B cell (primary cell): ENCODE results near the gene DNAJC11. TPM values are rescaled to one million over a fixed set of nuclear protein-coding genes. Genes with fewer than 3 reads are reported as not detected.
"Not testable (repeated sequence)": the region's sequence is repeated elsewhere in the genome, so short reads cannot be mapped to it uniquely, and the experiment has no call there.

Experiments used
- ATAC-seq: fragments of 200-7000 bp; cut with Tn5 transposase; one replicate; pipeline ENCODE4 v1.10.0; 2021; ENCODE audit warnings: low read depth, mild to moderate bottlenecking, moderate number of reproducible peaks, moderate library complexity
- CTCF ChIA-PET: fragments of 350-600 bp; sonication (Branson Sonifier 250); formaldehyde crosslinking; loops from one replicate; lab custom pipeline; 2021; ENCODE audit warnings: antibody characterized with exemption, inconsistent platforms; lab: Charles Lee
- POLR2A ChIA-PET: fragments of 350-600 bp; sonication (Branson Sonifier 250); formaldehyde crosslinking; loops from one replicate; lab custom pipeline; 2021; ENCODE audit warnings: antibody characterized with exemption; lab: Charles Lee
- DNase-seq: peaks from one replicate; pipeline ENCODE4 v3.0.0; 2013
- H2AFZ ChIP-seq: 2 replicates; pipeline ENCODE4 v1.6.1; 2012; ENCODE audit warnings: mild to moderate bottlenecking, low read depth, low read length; ENCODE audit not compliant: insufficient read depth, poor library complexity, severe bottlenecking
- H3K27ac ChIP-seq, 2 donors: 1 replicate in 1 of 2; 2 replicates in 1 of 2; pipeline ENCODE4 v1.5.1; 2012 to 2013; ENCODE audit warnings: low read length in 2 of 2, mild to moderate bottlenecking in 2 of 2, moderate library complexity in 1 of 2
- H3K27me3 ChIP-seq, 4 experiments: fragments of 200-600 bp in 1 of 4; sonication (generic) in 1 of 4; replicated peaks in 1 of 4; 1 replicate in 2 of 4; 2 replicates in 2 of 4; pipeline versions ENCODE4 v1.6.1 to v1.7.0; 2013 to 2016; ENCODE audit warnings: low read length in 3 of 4, mild to moderate bottlenecking in 2 of 4, mixed read lengths in 1 of 4, moderate library complexity in 1 of 4; ENCODE audit not compliant: insufficient read depth in 4 of 4, control insufficient read depth in 3 of 4; ENCODE audit errors: control extremely low read depth in 1 of 4
- H3K36me3 ChIP-seq, 2 experiments: replicated peaks in 1 of 2; 1 replicate in 1 of 2; 2 replicates in 1 of 2; pipeline versions ENCODE4 v1.6.1 to v1.7.1; 2013; ENCODE audit warnings: low read length in 1 of 2; ENCODE audit not compliant: insufficient read depth in 2 of 2, control insufficient read depth in 1 of 2; ENCODE audit errors: control extremely low read depth in 1 of 2, extremely low read depth in 1 of 2
- H3K4me1 ChIP-seq, 2 donors: fragments of 200-600 bp in 1 of 2; sonication (generic) in 1 of 2; 1 replicate in 1 of 2; 2 replicates in 1 of 2; pipeline versions ENCODE4 v1.5.1 to v1.6.1; 2013 to 2017; ENCODE audit warnings: low read length in 2 of 2; ENCODE audit not compliant: control insufficient read depth in 2 of 2, insufficient read depth in 2 of 2
- H3K4me2 ChIP-seq: replicated peaks from 2 replicates; pipeline ENCODE3; 2012; ENCODE audit warnings: mild to moderate bottlenecking, low read depth, low read length; ENCODE audit not compliant: poor library complexity, severe bottlenecking
- H3K4me3 ChIP-seq, 5 experiments: fragments of 200-600 bp in 1 of 5; sonication (generic) in 1 of 5; 1 replicate in 3 of 5; 2 replicates in 2 of 5; pipeline versions ENCODE4 v1.5.1 to v1.7.0; 2011 to 2016; ENCODE audit warnings: low read length in 4 of 5, mild to moderate bottlenecking in 4 of 5, low read depth in 2 of 5, control low read depth in 1 of 5, moderate library complexity in 1 of 5; ENCODE audit not compliant: insufficient read depth in 1 of 5; ENCODE audit errors: control extremely low read depth in 1 of 5, extremely low read depth in 1 of 5
- H3K79me2 ChIP-seq: fragments of 200-600 bp; sonication (generic); one replicate; pipeline ENCODE4 v1.6.0; 2016; ENCODE audit warnings: low read length; ENCODE audit not compliant: control insufficient read depth, insufficient read depth
- H3K9ac ChIP-seq: fragments of 200-600 bp; sonication (generic); 2 replicates; pipeline ENCODE4 v1.6.1; 2017; ENCODE audit warnings: mild to moderate bottlenecking, low read length, moderate library complexity
- H3K9me3 ChIP-seq, 3 donors: one replicate each; pipeline versions ENCODE4 v1.6.1 to v1.7.1; 2013; ENCODE audit warnings: low read length in 2 of 3; ENCODE audit not compliant: control insufficient read depth in 2 of 3, insufficient read depth in 1 of 3; ENCODE audit errors: control extremely low read depth in 1 of 3
- H4K20me1 ChIP-seq: 2 replicates; pipeline ENCODE4 v1.6.0; 2012; ENCODE audit warnings: mild to moderate bottlenecking, low read length; ENCODE audit not compliant: insufficient read depth, control insufficient read depth, poor library complexity, severe bottlenecking
- H3K27ac Mint-ChIP-seq: one replicate; pipeline ENCODE4 v1.8.0; 2021; ENCODE audit warnings: mixed read lengths
- H3K27me3 Mint-ChIP-seq: one replicate; pipeline ENCODE4 v1.8.0; 2021; ENCODE audit warnings: mixed read lengths
- H3K4me1 Mint-ChIP-seq: one replicate; pipeline ENCODE4 v1.8.0; 2021; ENCODE audit warnings: mixed read lengths
- H3K4me3 Mint-ChIP-seq: one replicate; pipeline ENCODE4 v1.8.0; 2021; ENCODE audit warnings: mixed read lengths
- H3K9me3 Mint-ChIP-seq: one replicate; pipeline ENCODE4 v1.8.0; 2022; ENCODE audit warnings: mixed read lengths; ENCODE audit not compliant: insufficient read depth
- EZH2 ChIP-seq: IDR thresholded peaks from 2 replicates; pipeline ENCODE4 v1.6.1; 2012; ENCODE audit warnings: borderline replicate concordance, low read depth, mild to moderate bottlenecking, moderate library complexity, low read length; ENCODE audit not compliant: insufficient read depth, poor library complexity, severe bottlenecking
- WGBS: methylation state at CpG from one replicate; pipeline ENCODE4 v1.1.5; 2013; ENCODE audit warnings: missing lambda C conversion rate; ENCODE audit not compliant: insufficient coverage; 5-methylcytosine and 5-hydroxymethylcytosine counted together
- intact Hi-C: fragments of 100-400 bp; cut with micrococcal nuclease; formaldehyde crosslinking; loops from one replicate; pipeline ENCODE4 v1.10.0; 2022
- polyA plus RNA-seq: library from polyadenylated mRNA; depleted of rRNA; stranded (reverse); fragments of >200 nt; gene quantifications from 2 replicates; pipeline ENCODE4 v1.2.3, GENCODE V29; 2012
- total RNA-seq, 2 donors: library from RNA; stranded (reverse); fragments of 120-200 nt in 1 of 2; gene quantifications; 1 replicate in 1 of 2; 2 replicates in 1 of 2; pipeline versions ENCODE4 v1.2.3 to v1.2.4, GENCODE V29; 2013 to 2022
- TF ChIP-seq, protein P1 (sequence below): fragments of 200-600 bp; IDR thresholded peaks from one replicate; pipeline ENCODE4 v1.8.0; 2022; ENCODE audit warnings: antibody characterized with exemption, mild to moderate bottlenecking

DNAJC11 gene
- total and polyA plus RNA-seq, 2 donors (not counting 1 experiment from before 2014, with no cell fraction given) = 29.2 to 51.6 TPM

DNA sequence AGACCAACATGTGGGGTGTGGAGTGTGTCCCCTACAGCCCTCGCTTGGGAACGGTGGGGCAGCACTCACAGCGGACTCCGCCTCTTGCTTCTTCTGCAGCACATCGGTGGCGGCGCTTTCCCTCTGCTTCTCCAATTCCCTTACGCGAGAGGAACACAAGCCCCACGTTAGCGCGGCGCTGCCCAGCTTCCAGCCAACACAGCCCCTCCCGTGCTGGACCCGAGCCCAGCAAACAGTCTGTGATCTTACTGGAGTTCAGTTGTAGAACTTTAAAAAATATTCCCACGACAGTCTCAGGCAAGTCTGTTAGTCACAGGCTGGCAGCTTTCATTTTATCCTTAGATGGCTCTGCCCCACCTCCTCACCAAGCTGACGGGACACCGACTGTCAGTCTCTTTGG lies 63.4 kb downstream of the DNAJC11 start:
- CTCF ChIA-PET = interaction anchor here (0.6 kb wide), 1 partner anchor 94 kb away, joined by 3 read pairs; no protein-coding TSS in a partner anchor
- Histone ChIP-seq H3K4me3 (no peak overlapping the region), H3K9ac (no peak overlapping the region), H3K36me3 (peaks cover 4 to 39% of the 10 kb centered on the region in 2 experiments), H2AFZ (no peak overlapping the region), H3K4me1 (no peaks in the 10 kb centered on the region), H3K79me2 (no peaks in the 10 kb centered on the region), H3K9me3 (no peaks in the 10 kb centered on the region), H3K27ac (no peak overlapping the region), H3K4me2 (no peak overlapping the region), H3K27me3 (no peaks in the 10 kb centered on the region), H4K20me1 (no peaks in the 10 kb centered on the region)
- no peaks in the 10 kb centered on the region for H3K4me1 Mint-ChIP-seq
- POLR2A ChIA-PET = no interaction called here
- no peak overlapping the region for H3K27ac Mint-ChIP-seq
- H3K4me3 Mint-ChIP-seq = no peak overlapping the region
- intact Hi-C loops = no loop called here
- ATAC-seq = no peak
- WGBS = 98% methylated on average over 15 of the region's 18 CpGs
- DNase-seq = no peak
- no peaks in the 10 kb centered on the region for H3K9me3 Mint-ChIP-seq
- no peaks in the 10 kb centered on the region for H3K27me3 Mint-ChIP-seq
- TF ChIP-seq, protein P1, sequence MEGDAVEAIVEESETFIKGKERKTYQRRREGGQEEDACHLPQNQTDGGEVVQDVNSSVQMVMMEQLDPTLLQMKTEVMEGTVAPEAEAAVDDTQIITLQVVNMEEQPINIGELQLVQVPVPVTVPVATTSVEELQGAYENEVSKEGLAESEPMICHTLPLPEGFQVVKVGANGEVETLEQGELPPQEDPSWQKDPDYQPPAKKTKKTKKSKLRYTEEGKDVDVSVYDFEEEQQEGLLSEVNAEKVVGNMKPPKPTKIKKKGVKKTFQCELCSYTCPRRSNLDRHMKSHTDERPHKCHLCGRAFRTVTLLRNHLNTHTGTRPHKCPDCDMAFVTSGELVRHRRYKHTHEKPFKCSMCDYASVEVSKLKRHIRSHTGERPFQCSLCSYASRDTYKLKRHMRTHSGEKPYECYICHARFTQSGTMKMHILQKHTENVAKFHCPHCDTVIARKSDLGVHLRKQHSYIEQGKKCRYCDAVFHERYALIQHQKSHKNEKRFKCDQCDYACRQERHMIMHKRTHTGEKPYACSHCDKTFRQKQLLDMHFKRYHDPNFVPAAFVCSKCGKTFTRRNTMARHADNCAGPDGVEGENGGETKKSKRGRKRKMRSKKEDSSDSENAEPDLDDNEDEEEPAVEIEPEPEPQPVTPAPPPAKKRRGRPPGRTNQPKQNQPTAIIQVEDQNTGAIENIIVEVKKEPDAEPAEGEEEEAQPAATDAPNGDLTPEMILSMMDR = no peak
- TF ChIP-seq EZH2 = no peak

GRCh38 chr1:6637770-6638169 lies 63.8 kb downstream of the DNAJC11 start:
- Histone ChIP-seq H3K27ac (no peak overlapping the region), H2AFZ (no peak overlapping the region), H3K9ac (no peak overlapping the region), H3K79me2 (no peaks in the 10 kb centered on the region), H3K4me3 (no peak overlapping the region), H3K4me2 (no peak overlapping the region), H4K20me1 (no peaks in the 10 kb centered on the region), H3K9me3 (no peaks in the 10 kb centered on the region), H3K27me3 (no peaks in the 10 kb centered on the region), H3K36me3 (peaks cover 4 to 42% of the 10 kb centered on the region in 2 experiments), H3K4me1 (no peaks in the 10 kb centered on the region)
- H3K27ac Mint-ChIP-seq = no peak overlapping the region
- intact Hi-C loops = no loop called here
- H3K27me3 Mint-ChIP-seq = no peaks in the 10 kb centered on the region
- 95% methylated on average over 9 of the region's 9 CpGs for WGBS
- ChIA-PET CTCF (interaction anchor here (0.6 kb wide), 1 partner anchor 93 kb away, joined by 3 read pairs; no protein-coding TSS in a partner anchor), POLR2A (no interaction called here)
- H3K9me3 Mint-ChIP-seq = no peaks in the 10 kb centered on the region
- TF ChIP-seq EZH2 = no peak
- TF ChIP-seq, protein P1 = no peak
- ATAC-seq = no peak
- DNase-seq = no peak
- no peak overlapping the region for H3K4me3 Mint-ChIP-seq
- no peaks in the 10 kb centered on the region for H3K4me1 Mint-ChIP-seq

- CTCF ChIA-PET = interaction anchor here (1.4 kb wide), 1 partner anchor 32 kb away, joined by 4 read pairs; no protein-coding TSS in a partner anchor
- DNase-seq, H3K27me3 ChIP-seq, intact Hi-C loops, H3K27ac Mint-ChIP-seq, H4K20me1 ChIP-seq, H3K9ac ChIP-seq, H3K4me1 Mint-ChIP-seq, H3K79me2 ChIP-seq, POLR2A ChIA-PET, H3K4me1 ChIP-seq, H3K27me3 Mint-ChIP-seq, H3K4me2 ChIP-seq, H2AFZ ChIP-seq, H3K9me3 Mint-ChIP-seq, ATAC-seq, H3K4me3 ChIP-seq, H3K4me3 Mint-ChIP-seq, H3K9me3 ChIP-seq, H3K27ac ChIP-seq: not testable (repeated sequence)
- peaks cover 4 to 51% of the 10 kb centered on the region in 2 experiments for H3K36me3 ChIP-seq
- 100% methylated on average over 3 of the region's 6 CpGs for WGBS
Observed at GRCh38 chr1:6636778-6637177, 64.8 kb downstream of the DNAJC11 start.
